ENCODE results near the gene SLC15A2. TPM values are rescaled to one million over a fixed set of nuclear protein-coding genes. Genes with fewer than 3 reads are reported as not detected.
"Not testable (repeated sequence)": the region's sequence is repeated elsewhere in the genome, so short reads cannot be mapped to it uniquely, and the experiment has no call there.

SLC15A2 gene
- total RNA-seq, 2 donors from 2014 or later = 4.7 to 5.1 TPM

DNA sequence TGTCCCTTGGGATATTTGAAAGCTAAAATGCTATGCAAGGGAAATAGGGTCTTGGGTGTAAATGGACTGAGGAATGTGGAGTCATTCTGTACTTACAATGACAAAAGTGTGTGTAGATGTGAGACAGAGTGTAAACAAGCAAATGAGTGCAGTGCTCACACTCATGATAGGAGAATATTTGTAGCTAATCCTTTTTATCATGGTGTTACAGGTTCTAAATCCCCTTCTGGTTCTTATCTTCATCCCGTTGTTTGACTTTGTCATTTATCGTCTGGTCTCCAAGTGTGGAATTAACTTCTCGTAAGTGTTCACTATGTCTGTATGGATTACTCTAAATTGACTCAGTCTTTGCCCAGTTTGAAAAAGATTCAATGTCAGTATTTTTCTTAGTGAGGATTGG lies 30.5 kb downstream of the SLC15A2 start:
- Histone ChIP-seq H3K36me3 (no peaks in the 10 kb centered on the region), H3K27ac (no peak overlapping the region), H3K27me3 (replicated peaks; ENCODE audit: insufficient read depth) (no peaks in the 10 kb centered on the region), H3K9me3 (no peaks in the 10 kb centered on the region), H3K4me1 (ENCODE audit: control insufficient read depth in 1 of 2, low read depth in 2 of 2) (no peaks in the 10 kb centered on the region), H3K4me3 (no peak overlapping the region)
- TF ChIP-seq, protein P1, sequence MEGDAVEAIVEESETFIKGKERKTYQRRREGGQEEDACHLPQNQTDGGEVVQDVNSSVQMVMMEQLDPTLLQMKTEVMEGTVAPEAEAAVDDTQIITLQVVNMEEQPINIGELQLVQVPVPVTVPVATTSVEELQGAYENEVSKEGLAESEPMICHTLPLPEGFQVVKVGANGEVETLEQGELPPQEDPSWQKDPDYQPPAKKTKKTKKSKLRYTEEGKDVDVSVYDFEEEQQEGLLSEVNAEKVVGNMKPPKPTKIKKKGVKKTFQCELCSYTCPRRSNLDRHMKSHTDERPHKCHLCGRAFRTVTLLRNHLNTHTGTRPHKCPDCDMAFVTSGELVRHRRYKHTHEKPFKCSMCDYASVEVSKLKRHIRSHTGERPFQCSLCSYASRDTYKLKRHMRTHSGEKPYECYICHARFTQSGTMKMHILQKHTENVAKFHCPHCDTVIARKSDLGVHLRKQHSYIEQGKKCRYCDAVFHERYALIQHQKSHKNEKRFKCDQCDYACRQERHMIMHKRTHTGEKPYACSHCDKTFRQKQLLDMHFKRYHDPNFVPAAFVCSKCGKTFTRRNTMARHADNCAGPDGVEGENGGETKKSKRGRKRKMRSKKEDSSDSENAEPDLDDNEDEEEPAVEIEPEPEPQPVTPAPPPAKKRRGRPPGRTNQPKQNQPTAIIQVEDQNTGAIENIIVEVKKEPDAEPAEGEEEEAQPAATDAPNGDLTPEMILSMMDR (IDR thresholded peaks at IDR 0.05) = no peak
- no peak for DNase-seq (ENCODE audit: low spot score)
- no peak for ATAC-seq (ENCODE audit: insufficient number of reproducible peaks, low FRiP score, low read depth)

DNA sequence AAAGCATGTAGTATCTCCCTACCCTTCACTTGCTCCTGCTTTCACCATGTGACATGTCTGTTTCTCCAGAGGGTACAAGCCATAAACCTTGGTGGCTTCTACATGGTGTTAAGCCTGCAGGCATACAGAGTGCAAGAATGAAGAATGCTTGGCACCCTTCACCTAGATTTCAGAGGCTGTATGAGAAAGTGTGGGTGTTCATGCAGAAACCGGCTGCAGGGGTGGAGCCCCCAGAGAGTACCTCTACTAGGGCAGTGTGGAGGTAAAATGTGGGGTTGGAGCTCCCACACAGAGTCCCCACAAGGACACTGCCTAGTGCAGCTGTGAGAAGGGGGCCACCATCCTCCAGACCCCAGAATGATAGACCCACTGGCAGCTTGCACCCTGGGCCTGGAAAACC lies 32.2 kb downstream of the SLC15A2 start:
- no peaks in the 10 kb centered on the region for H3K9me3 ChIP-seq
- H3K36me3 ChIP-seq = no peaks in the 10 kb centered on the region
- TF ChIP-seq, protein P1 (IDR thresholded peaks at IDR 0.05) = no peak
- H3K4me3 ChIP-seq = no peak overlapping the region
- no peak for ATAC-seq (ENCODE audit: insufficient number of reproducible peaks, low FRiP score, low read depth)
- H3K27me3 ChIP-seq (replicated peaks; ENCODE audit: insufficient read depth) = no peaks in the 10 kb centered on the region
- no peak overlapping the region for H3K27ac ChIP-seq
- no peaks in the 10 kb centered on the region for H3K4me1 ChIP-seq (ENCODE audit: control insufficient read depth in 1 of 2, low read depth in 2 of 2)
- DNase-seq (ENCODE audit: low spot score) = no peak

DNA sequence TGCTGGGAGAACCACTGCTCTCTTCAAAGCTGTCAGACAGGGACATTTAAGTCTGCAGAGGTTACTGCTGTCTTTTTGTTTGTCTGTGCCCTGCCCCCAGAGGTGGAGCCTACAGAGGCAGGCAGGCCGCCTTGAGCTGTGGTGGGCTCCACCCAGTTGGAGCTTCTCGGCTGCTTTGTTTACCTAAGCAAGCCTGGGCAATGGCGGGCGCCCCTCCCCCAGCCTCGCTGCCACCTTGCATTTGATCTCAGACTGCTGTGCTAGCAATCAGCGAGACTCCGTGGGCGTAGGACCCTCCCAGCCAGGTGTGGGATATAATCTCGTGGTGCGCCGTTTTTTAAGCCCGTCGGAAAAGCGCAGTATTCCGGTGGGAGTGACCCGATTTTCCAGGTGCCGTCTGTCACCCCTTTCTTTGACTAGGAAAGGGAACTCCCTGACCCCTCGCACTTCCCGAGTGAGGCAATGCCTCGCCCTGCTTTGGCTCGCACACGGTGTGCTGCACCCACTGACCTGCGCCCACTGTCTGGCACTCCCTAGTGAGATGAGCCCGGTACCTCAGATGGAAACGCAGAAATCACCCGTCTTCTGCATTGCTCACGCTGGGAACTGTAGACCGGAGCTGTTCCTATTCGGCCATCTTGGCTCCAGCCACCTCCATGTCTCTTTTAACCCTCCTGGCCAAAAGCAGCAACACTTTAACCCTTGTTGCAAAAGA lies 44.1 kb downstream of the SLC15A2 start:
- not testable (repeated sequence) for H3K27ac ChIP-seq; DNase-seq (ENCODE audit: low spot score); ATAC-seq (ENCODE audit: insufficient number of reproducible peaks, low FRiP score, low read depth); H3K4me3 ChIP-seq; H3K27me3 ChIP-seq (replicated peaks; ENCODE audit: insufficient read depth); H3K4me1 ChIP-seq (ENCODE audit: control insufficient read depth in 1 of 2, low read depth in 2 of 2); H3K9me3 ChIP-seq; H3K36me3 ChIP-seq

DNA sequence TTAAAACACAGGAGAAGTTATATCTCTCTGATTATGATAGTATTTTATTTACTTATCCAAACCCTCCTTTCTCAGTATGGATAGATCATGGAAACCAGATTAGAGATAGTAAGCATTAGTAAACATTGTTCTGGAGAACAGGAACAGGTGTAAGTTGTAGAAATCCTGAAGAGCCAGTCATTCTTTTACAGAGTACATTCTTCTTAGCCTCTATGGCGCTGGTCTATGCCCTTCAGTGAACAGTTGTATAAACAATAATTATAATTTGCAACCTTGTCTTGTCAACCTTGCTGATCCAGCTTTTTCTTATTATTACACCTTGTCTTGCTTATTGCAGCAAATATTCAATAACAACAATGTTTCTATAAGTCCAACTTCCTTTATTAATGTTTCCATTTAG lies 47.4 kb downstream of the SLC15A2 start:
- ATAC-seq (ENCODE audit: insufficient number of reproducible peaks, low FRiP score, low read depth) (no peak), DNase-seq (ENCODE audit: low spot score) (no peak)
- H3K36me3 ChIP-seq = no peaks in the 10 kb centered on the region

DNA sequence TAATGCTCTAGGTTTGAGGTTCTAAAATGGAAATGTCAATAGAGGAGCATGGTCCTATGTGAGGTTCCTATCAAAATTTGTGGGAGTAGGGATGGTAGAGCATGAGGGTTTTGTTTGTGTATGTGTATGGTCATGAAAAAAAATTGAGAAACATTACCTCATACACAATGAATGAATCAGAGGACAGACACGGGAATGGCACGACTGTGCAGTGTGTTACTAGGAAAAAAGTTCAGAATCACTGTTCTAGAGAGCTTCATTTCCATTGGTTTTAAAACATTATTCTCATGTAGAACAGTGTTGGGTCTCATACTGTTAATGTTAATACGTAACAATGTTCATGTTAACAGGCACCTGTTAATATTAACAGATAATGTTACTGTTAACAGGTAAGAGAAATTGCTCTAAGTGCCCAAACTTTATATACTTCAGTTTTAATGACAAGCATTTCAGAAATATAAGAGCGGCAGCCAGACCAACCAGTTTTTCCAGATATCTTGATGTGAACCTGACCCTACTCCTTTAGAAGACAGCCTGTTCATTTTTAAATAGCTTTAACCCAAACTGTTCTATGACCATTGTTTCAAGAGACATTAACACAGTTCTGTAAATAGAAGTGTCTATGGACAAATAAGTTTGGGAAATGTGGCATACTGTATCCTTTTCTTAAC lies 48.0 kb downstream of the SLC15A2 start:
- ATAC-seq (ENCODE audit: insufficient number of reproducible peaks, low FRiP score, low read depth) = no peak
- no peaks in the 10 kb centered on the region for H3K4me1 ChIP-seq (ENCODE audit: control insufficient read depth in 1 of 2, low read depth in 2 of 2)
- H3K9me3 ChIP-seq = no peaks in the 10 kb centered on the region
- no peak overlapping the region for H3K4me3 ChIP-seq
- DNase-seq (ENCODE audit: low spot score) = no peak
- no peaks in the 10 kb centered on the region for H3K36me3 ChIP-seq
- TF ChIP-seq, protein P1 (IDR thresholded peaks at IDR 0.05) = no peak
- H3K27me3 ChIP-seq (replicated peaks; ENCODE audit: insufficient read depth) = no peaks in the 10 kb centered on the region
- no peak overlapping the region for H3K27ac ChIP-seq

More for the DNA sequence above, 47.4 kb downstream of the SLC15A2 start:
- Histone ChIP-seq H3K27ac (no peak overlapping the region), H3K9me3 (no peaks in the 10 kb centered on the region), H3K4me3 (no peak overlapping the region), H3K27me3 (replicated peaks; ENCODE audit: insufficient read depth) (no peaks in the 10 kb centered on the region), H3K4me1 (ENCODE audit: control insufficient read depth in 1 of 2, low read depth in 2 of 2) (no peaks in the 10 kb centered on the region)
- TF ChIP-seq, protein P1 (IDR thresholded peaks at IDR 0.05) = no peak
